ENCODE measurements around the gene C14orf132.
"Not testable (repeated sequence)": the region's sequence is repeated elsewhere in the genome, so short reads cannot be mapped to it uniquely, and the experiment has no call there.

C14orf132 gene

GRCh38 chr14:96065661-96066459, 26.7 kb downstream of the C14orf132 start:
- TF ChIP-seq POU2F2 (IDR thresholded peaks at IDR 0.05; ENCODE audit: low read depth, low read length) (no peak), POLR2AphosphoS5 (IDR thresholded peaks at IDR 0.05; ENCODE audit: low read depth, low read length) (no peak), TAF1 (IDR thresholded peaks at IDR 0.05; ENCODE audit: low read depth, low read length) (no peak), POLR2A (IDR thresholded peaks at IDR 0.05; ENCODE audit: low read depth, low read length) (no peak), SPI1 (IDR thresholded peaks at IDR 0.05; ENCODE audit: low read depth, low read length) (no peak), PAX5 (IDR thresholded peaks at IDR 0.05; ENCODE audit: insufficient read depth, low read length, severe bottlenecking) (no peak)
- DNase-seq (ENCODE audit: insufficient read length, low spot score): no peak
- FAIRE-seq: no peak

GRCh38 chr14:96066976-96067375, 27.8 kb downstream of the C14orf132 start:
- FAIRE-seq: no peak
- TF ChIP-seq POLR2A (IDR thresholded peaks at IDR 0.05; ENCODE audit: low read depth, low read length) (no peak), TAF1 (IDR thresholded peaks at IDR 0.05; ENCODE audit: low read depth, low read length) (no peak), SPI1 (IDR thresholded peaks at IDR 0.05; ENCODE audit: low read depth, low read length) (no peak), POLR2AphosphoS5 (IDR thresholded peaks at IDR 0.05; ENCODE audit: low read depth, low read length) (no peak), POU2F2 (IDR thresholded peaks at IDR 0.05; ENCODE audit: low read depth, low read length) (no peak), PAX5 (IDR thresholded peaks at IDR 0.05; ENCODE audit: insufficient read depth, low read length, severe bottlenecking) (no peak)

DNA sequence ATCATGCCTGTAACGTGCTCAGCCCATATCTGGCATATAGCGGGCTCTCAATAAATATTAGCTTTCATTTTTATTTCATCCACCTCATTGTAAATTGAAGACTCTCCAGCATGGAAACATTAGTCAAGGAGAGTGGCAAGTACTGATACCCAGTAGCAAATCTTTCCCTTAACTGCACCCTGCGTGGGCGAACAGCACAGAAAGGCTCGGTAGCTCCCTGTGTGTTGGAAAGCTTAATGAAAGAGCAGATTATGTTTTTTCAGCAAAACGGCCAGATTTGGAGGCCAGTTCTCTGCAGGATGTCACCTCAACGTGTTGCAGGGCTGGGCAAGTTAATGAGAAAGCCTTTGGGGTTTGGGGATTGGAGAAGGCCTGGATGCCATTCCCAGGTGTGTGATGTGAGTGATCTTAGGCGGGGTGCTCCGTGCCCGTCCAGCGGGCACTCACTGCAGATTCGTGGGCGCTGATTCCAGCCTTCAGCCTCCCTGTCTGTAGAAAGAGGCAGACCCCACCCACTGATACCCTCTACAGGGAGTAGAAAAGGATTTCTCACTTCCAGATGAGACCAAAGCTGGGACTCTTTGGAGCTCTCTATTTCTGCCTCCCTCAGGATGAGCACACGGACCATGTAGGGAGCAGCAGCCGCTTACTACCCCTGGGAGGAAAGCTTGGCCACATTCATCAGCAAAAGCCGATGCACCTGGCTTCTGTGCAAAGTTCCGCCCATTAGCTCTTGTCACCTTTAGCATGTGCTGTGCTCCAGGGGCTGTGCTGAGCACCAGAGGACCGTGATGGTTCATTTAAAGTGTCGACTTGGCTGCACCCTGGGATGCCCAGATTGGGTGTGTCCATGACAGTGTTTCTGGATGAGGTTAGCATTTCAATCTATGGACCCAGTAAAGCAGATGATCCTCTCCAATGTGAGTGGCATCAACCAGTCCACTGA, 29.1 kb downstream of the C14orf132 start:
- FAIRE-seq: no peak
- DNase-seq (ENCODE audit: insufficient read length, low spot score): no peak
- TF ChIP-seq POLR2AphosphoS5 (IDR thresholded peaks at IDR 0.05; ENCODE audit: low read depth, low read length): no peak
- no peak for TF ChIP-seq SPI1 (IDR thresholded peaks at IDR 0.05; ENCODE audit: low read depth, low read length)

More at GRCh38 chr14:96066976-96067375, 27.8 kb downstream of the C14orf132 start:
- no peak for DNase-seq (ENCODE audit: insufficient read length, low spot score)

DNA sequence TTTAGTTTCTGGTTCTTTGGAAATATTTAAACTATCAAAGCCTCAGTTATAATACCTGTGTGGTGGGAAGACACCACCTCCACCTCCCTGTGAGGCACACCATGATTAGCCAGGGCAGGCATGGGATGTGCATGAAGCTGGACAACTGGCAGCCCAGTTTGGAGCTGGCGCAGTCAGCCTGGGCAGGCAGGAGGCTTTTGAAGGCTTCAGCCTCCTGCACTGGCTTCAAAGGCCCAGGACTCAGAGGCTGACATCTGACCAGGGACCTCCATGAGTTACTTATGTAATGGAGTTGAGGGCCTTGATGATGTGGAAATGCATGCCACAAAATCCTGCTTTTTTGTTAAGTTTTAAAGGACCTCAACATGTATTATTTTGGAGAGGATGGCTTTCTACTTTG, 30.3 kb downstream of the C14orf132 start:
- TF ChIP-seq POLR2AphosphoS5 (IDR thresholded peaks at IDR 0.05; ENCODE audit: low read depth, low read length) (no peak), POU2F2 (IDR thresholded peaks at IDR 0.05; ENCODE audit: low read depth, low read length) (no peak), TAF1 (IDR thresholded peaks at IDR 0.05; ENCODE audit: low read depth, low read length) (no peak), SPI1 (IDR thresholded peaks at IDR 0.05; ENCODE audit: low read depth, low read length) (no peak), PAX5 (IDR thresholded peaks at IDR 0.05; ENCODE audit: insufficient read depth, low read length, severe bottlenecking) (no peak), POLR2A (IDR thresholded peaks at IDR 0.05; ENCODE audit: low read depth, low read length) (no peak)
- no peak for DNase-seq (ENCODE audit: insufficient read length, low spot score)
- FAIRE-seq: no peak

DNA sequence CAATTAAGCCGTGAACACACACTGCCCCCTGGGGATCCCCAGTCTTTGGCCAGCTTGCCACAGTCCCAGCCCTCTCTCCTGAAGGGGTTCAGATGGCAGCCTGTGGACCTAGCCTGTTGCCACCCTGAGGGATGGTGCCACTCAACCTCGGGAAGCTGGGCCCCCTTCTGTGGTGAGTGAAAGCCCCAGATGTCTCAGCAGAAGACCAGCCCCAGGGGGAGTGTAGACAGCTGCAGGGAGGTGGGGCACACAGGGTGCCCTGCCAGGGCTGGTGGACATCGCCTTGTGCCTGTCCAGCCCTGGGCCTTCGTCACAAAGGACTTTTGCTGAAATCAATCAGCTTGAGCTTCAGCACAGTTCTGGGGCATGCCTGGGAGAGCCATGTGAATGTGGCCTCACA, 32.4 kb downstream of the C14orf132 start:
- TF ChIP-seq POLR2A (IDR thresholded peaks at IDR 0.05; ENCODE audit: low read depth, low read length): no peak
- TF ChIP-seq POU2F2 (IDR thresholded peaks at IDR 0.05; ENCODE audit: low read depth, low read length): no peak
- no peak for TF ChIP-seq TAF1 (IDR thresholded peaks at IDR 0.05; ENCODE audit: low read depth, low read length)
- no peak for TF ChIP-seq PAX5 (IDR thresholded peaks at IDR 0.05; ENCODE audit: insufficient read depth, low read length, severe bottlenecking)
- TF ChIP-seq POLR2AphosphoS5 (IDR thresholded peaks at IDR 0.05; ENCODE audit: low read depth, low read length): no peak
- no peak for TF ChIP-seq SPI1 (IDR thresholded peaks at IDR 0.05; ENCODE audit: low read depth, low read length)
- DNase-seq (ENCODE audit: insufficient read length, low spot score): no peak
- no peak for FAIRE-seq

GRCh38 chr14:96072076-96072475, 32.9 kb downstream of the C14orf132 start:
- DNase-seq (ENCODE audit: insufficient read length, low spot score) (no peak), FAIRE-seq (no peak)
- TF ChIP-seq SPI1 (IDR thresholded peaks at IDR 0.05; ENCODE audit: low read depth, low read length): no peak
- TF ChIP-seq TAF1 (IDR thresholded peaks at IDR 0.05; ENCODE audit: low read depth, low read length): no peak
- TF ChIP-seq POU2F2 (IDR thresholded peaks at IDR 0.05; ENCODE audit: low read depth, low read length): no peak
- TF ChIP-seq PAX5 (IDR thresholded peaks at IDR 0.05; ENCODE audit: insufficient read depth, low read length, severe bottlenecking): no peak

DNA sequence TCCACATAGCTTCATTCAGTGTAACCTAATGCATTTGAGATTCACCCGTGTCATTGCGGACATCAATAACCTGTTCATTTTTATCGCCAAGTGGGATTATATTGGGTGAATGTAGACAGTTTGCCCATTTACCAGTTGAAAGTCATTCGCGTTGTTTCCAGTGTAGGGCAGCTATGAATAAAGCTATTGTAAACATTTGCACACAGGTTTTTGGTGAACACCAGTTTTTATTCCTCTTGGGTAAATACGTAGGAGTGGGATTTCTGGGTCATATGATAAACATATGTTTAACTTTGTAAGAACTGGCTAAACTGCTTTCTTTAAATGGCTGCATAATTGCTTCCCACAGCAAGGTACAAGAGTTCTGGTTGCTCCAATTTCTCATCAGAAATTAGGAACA, 33.6 kb downstream of the C14orf132 start:
- TF ChIP-seq POLR2A (IDR thresholded peaks at IDR 0.05; ENCODE audit: low read depth, low read length): no peak
- TF ChIP-seq TAF1 (IDR thresholded peaks at IDR 0.05; ENCODE audit: low read depth, low read length): no peak
- no peak for TF ChIP-seq POU2F2 (IDR thresholded peaks at IDR 0.05; ENCODE audit: low read depth, low read length)
- no peak for TF ChIP-seq PAX5 (IDR thresholded peaks at IDR 0.05; ENCODE audit: insufficient read depth, low read length, severe bottlenecking)
- no peak for TF ChIP-seq POLR2AphosphoS5 (IDR thresholded peaks at IDR 0.05; ENCODE audit: low read depth, low read length)
- TF ChIP-seq SPI1 (IDR thresholded peaks at IDR 0.05; ENCODE audit: low read depth, low read length): no peak
- FAIRE-seq: no peak
- no peak for DNase-seq (ENCODE audit: insufficient read length, low spot score)

DNA sequence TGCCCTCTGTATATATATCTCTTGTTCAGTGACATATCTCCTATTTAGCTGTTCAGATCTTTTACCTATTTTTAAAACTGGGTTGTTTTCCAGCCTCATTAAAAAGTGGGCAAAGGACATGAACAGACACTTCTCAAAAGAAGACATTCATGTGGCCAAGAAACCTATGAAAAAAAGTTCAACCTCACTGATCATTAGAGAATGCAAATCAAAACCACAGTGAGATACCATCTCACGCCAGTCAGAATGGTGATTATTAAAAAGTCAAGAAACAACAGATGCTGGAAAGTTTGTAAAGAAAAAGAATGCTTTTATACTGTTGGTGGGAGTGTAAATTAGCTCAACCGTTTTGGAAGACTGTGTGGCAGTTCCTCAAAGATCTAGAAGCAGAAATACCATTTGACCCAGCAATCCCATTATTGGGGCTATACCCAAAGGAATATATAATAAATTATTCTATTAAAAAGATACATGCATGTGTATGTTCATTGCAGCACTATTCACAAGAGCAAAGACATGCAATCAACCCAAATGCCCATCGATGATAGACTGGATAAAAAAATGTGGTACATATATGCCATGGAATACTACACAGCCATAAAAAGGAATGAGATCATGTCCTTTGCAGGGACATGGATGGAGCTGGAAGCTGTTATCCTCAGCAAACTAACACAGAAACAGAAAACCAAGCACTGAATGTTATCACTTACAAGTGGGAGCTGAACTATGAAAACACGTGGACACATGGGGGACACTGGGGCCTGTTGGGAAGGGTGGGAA, 34.3 kb downstream of the C14orf132 start:
- not testable (repeated sequence) for FAIRE-seq; DNase-seq (ENCODE audit: insufficient read length, low spot score)

DNA sequence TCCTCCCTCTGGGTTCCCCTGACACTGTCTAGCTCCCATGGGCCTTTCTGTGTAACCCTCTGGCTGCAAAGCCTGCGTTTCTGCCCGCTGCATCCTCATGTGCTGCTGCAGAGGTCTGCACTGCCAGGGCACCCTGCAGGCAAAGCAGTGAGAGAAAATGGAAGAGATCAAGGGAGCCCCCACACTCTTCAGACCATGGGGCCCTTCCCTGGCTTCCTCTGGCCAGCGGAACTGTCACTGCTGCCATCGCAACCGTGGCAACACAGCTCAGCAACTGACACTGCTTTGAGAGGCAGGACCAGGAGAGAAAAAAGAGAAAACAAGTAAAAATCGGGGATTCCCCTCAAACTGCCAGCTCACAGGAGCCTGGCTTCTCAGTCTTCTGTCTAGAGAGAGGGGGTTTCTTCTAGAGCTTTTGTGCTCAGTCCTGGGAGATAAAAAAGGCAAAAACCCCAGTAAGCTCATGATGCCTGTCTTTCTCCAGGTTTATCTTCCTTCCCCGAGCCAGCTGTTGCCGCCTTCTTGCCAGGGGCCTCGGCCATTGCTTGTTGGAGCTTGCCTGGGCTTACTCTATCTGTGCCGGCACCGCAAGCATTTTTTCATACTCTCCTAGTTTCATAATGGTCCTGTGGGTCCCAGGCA, 38.9 kb downstream of the C14orf132 start:
- FAIRE-seq: no peak
- TF ChIP-seq PAX5 (IDR thresholded peaks at IDR 0.05; ENCODE audit: insufficient read depth, low read length, severe bottlenecking) (no peak), POLR2A (IDR thresholded peaks at IDR 0.05; ENCODE audit: low read depth, low read length) (no peak)
- DNase-seq (ENCODE audit: insufficient read length, low spot score): no peak
